Activated CD4-positive, CD25-positive, alpha-beta regulatory T cell treated with anti-CD3 and anti-CD28 coated beads, Interleukin-2, amount 50 U/mL, for 72 hours (primary cell): ENCODE results near the gene CERKL.

Source experiments
- DNase-seq: peaks from one replicate; pipeline ENCODE4 v3.0.0; 2021

CERKL gene

GRCh38 chr2:181573140-181573736 lies 83.7 kb downstream of the CERKL start:
- DNase-seq, result no peak

- DNase-seq, result no peak
Measured at GRCh38 chr2:181570833-181571661, 85.9 kb downstream of the CERKL start.

- DNase-seq, result no peak
Measured at GRCh38 chr2:181570059-181570458, 86.8 kb downstream of the CERKL start.

GRCh38 chr2:181566334-181567032 lies 90.4 kb downstream of the CERKL start:
- no peak for DNase-seq

GRCh38 chr2:181563101-181563692 lies 93.7 kb downstream of the CERKL start:
- DNase-seq, result no peak

- DNase-seq, result no peak
Measured at GRCh38 chr2:181558371-181558770, 98.5 kb downstream of the CERKL start.

GRCh38 chr2:181554061-181554830 lies 102.7 kb downstream of the CERKL start:
- no peak for DNase-seq

- no peak for DNase-seq
Measured at GRCh38 chr2:181553244-181553643, 103.7 kb downstream of the CERKL start.

- DNase-seq, result no peak
Measured at GRCh38 chr2:181552808-181553207, 104.1 kb downstream of the CERKL start.

GRCh38 chr2:181546086-181546485 lies 110.8 kb downstream of the CERKL start:
- no peak for DNase-seq

- no peak for DNase-seq
Measured at GRCh38 chr2:181542170-181542569, 114.7 kb downstream of the CERKL start.

GRCh38 chr2:181540421-181540820 lies 116.5 kb downstream of the CERKL start:
- DNase-seq, result no peak

- DNase-seq, result no peak
Measured at GRCh38 chr2:181536730-181537129, 120.2 kb downstream of the CERKL start.

- no peak for DNase-seq
Measured at GRCh38 chr2:181528441-181528840, 128.5 kb downstream of the CERKL start.

GRCh38 chr2:181527058-181527457 lies 129.8 kb downstream of the CERKL start:
- DNase-seq, result no peak

GRCh38 chr2:181526014-181526413 lies 130.9 kb downstream of the CERKL start:
- DNase-seq, result no peak

GRCh38 chr2:181523756-181524155 lies 133.1 kb downstream of the CERKL start:
- no peak for DNase-seq

GRCh38 chr2:181520253-181520652 lies 136.7 kb downstream of the CERKL start:
- no peak for DNase-seq

GRCh38 chr2:181517685-181518301 lies 139.1 kb downstream of the CERKL start:
- no peak for DNase-seq

- no peak for DNase-seq
Measured at GRCh38 chr2:181516992-181517391, 139.9 kb downstream of the CERKL start.

- no peak for DNase-seq
Measured at GRCh38 chr2:181515719-181516118, 141.2 kb downstream of the CERKL start.

- no peak for DNase-seq
Measured at GRCh38 chr2:181500201-181500600, 156.7 kb downstream of the CERKL start.
